HG03280 (cell line): ENCODE measurements around the gene TNFSF8.

ENCODE experiments used
- ATAC-seq: cut with Tn5 transposase; IDR thresholded peaks from one replicate; pipeline ENCODE4 v1.9.1; 2021; ENCODE audit warnings: mild to moderate bottlenecking, moderate library complexity; ENCODE audit not compliant: unreplicated experiment

TNFSF8 gene

DNA sequence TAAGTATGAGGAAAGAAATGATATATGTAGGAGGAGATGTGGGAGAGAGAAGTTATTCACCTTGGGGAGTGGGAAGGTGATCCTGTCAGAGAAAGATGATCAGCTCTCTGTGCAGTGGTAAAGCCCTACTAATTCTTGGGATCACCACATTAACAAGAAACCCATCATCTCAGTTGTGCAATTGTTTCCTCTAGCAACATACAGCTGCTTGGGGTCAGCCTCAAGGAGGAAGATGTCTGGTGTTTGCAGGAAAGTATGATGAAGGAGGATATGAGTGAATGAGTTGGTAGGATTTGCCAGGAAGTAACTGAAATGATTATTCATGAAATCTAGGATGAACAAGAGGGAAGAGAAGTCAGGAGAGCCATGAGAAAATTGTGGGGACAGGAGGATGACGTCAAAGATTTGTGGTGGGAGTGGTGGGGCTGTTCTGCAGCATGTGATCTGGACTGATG is 50.1 kb downstream of the TNFSF8 start:
- ATAC-seq: no peak

DNA sequence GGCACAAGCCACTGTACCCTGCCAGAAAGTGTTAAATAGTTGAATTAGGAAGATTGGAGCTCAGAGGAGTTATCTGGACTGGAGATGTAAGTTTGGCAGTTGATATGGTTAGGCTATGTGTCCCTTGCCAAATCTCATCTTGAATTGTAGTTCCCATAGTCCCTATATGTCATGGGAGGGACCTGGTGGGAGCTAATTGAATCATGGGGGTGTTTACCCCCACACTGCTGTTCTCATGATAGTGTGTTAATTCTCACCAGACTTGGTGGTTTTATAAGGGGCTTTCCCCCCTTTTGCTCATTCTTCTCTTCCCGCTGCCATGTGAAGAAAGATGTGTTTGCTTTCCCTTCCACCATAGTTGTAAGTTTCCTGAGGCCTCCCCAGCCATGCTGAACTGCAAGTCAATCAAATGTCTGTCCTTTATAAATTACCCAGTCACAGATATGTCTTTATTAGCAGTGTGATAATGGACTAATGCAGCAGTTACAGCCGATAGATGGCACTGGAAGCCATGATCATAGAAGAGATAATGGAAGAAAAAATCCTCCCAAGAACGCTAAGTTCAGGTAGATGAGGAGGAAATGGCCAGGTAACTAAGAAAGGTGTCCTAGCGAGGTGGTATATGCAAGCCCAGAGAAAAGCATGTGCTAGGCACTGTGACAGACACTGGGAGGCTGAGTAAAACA is 51.4 kb downstream of the TNFSF8 start:
- ATAC-seq: no peak

DNA sequence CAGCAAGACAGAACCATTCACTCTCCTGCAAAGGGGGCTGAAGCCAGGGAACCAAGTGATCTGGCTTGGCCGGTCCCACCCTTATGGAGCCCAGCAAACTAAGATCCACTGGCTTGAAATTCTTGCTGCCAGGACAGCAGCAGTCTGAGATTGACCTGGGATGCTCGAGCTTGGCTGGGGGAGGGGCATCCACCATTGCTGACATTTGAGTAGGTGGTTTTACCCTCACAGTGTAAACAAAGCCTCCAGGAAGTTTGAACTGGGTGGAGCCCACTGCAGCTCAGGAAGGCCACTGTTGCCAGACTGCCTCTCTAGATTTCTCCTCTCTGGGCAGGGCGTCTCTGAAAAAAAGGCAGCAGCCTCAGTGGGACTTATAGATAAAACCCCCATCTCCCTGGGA is 60.5 kb downstream of the TNFSF8 start:
- no peak for ATAC-seq

DNA sequence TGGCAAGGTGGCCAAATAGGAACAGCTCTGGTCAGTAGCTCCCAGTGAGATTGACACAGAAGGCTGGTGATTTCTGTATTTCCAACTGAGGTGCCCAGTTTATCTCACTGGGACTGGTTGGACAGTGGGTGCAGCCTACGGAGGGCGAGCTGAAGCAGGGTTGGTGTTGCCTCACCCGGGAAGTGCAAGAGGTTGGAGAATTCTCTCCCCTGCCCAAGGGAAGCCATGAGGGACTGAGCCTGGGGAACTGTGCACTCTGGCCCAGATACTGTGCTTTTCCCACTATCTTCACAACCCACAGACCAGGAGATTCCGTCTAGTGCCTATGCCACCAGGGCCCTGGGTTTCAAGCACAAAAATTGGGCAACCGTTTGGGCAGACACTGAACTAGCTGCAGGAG is 61.0 kb downstream of the TNFSF8 start:
- no peak for ATAC-seq

DNA sequence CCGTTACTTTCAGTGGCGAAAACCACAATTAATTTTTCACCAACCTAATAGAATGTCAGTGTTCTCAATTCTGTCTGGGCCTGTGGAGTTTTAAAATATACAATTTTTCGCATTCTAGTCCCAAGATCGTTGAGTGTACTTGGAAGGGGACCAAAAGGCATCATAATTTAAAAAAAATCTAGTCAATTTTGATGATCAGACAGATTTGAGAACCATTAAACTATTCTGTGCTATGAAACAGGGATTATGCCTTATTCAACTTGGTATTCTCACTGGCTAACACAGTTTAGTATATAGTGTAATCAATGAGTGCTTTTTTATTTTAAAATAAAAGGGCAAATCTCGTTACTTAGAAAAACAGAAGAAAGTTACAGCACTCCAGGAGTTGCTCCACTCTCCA is 63.1 kb downstream of the TNFSF8 start:
- no peak for ATAC-seq

DNA sequence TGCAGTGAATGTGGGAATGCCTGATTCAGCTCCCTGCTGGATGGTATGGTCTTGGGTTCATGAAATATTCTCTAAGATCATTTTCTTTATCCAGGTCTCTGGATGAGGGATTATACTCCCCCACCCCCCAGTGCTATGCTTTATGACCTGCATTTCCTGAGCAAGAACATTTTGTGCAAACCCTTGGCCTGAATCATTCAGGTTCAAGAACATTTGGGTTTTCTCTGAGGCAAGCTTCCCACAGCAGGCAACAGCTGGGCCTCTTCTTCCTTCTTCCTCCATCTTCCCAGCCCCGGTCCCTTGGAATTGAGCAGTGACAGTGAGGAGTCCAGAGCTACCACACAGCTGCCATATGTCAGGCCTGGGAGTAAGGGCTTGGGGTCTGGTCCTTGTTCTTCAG is 65.9 kb downstream of the TNFSF8 start:
- ATAC-seq: no peak

DNA sequence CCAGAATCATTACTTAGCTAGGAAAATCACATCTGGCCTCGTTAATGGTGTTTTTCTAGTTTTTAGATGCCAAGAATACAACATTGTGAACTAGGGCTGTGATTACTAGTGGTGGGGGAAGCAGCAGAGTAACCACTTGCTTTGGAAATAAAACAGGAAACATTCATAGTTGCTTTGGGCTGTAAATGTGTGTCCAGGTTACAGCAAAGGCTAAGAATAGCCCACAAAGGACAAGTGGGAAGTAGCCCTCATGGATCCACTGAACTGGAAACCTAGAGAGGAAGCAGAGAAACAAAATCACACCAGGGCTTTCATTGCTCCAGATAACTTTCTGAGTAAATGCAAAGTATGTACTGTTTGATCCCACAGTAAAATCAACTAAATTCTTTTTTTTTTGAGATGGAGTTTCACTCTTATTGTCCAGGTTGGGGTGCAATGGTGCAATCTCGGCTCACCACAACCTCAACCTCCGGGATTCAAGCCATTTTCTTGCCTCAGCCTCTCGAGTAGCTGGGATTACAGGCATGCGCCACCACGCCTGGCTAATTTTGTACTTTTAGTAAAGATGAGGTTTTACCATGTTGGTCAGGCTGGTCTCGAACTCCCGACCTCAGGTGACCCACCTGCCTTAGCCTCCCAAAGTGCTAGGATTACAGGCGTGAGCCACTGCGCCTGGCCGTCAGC is 68.3 kb downstream of the TNFSF8 start:
- ATAC-seq: no peak

DNA sequence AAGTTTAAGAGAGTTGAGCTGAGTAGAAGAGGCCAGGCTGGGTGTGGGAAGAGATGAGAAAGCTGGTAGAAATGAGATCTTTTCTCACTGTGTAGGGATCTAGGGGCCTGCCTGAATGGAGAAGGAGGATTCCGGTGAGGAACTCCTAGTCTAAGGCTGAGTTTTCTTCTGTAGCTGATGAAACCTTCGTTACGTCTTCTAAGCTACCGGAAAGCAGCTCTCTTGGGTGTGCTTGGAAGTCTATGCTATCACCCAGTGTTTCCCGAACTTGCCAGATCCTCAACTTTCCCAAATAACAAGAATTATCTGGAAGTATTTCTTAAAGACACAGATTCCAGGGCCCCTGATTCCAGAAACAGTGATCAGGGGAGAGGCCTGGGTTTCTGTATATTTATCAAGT is 69.1 kb downstream of the TNFSF8 start:
- ATAC-seq: no peak

DNA sequence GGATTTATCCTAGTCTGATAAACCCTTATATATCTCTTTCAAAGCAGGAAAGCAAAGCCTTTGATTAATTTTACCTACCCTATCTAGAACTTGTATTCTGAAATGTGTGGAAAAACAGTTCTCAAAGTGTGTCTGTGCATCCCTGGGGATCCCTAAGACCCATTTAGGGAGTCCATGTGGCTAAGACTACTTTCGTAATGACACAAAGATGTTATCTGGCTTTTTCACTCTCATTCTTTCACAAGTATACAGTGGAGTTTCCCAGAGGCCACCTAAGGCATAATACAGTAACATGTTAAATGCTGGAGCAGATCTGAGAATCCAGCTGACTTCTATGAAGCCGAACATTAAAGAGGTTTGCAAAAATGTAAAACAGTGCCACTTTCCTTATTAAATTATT is 70.2 kb downstream of the TNFSF8 start:
- no peak for ATAC-seq

DNA sequence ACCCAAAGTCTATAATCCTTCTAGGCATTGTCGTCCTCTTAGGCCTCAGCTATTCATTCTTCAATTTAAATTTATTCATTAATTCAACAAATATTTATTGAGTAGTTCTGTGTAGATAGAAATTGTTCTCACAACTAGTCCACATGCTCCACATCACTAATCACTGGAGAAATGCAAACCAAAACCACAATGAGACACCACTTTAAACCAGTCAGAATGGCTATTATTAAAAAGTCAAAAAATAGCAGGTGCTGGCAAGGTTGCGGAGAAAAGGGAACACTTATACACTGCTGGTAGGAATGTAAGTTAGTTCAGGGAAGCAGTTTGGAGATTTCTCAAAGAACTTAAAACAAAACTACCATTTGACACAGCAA is 73.5 kb downstream of the TNFSF8 start:
- ATAC-seq: no peak

DNA sequence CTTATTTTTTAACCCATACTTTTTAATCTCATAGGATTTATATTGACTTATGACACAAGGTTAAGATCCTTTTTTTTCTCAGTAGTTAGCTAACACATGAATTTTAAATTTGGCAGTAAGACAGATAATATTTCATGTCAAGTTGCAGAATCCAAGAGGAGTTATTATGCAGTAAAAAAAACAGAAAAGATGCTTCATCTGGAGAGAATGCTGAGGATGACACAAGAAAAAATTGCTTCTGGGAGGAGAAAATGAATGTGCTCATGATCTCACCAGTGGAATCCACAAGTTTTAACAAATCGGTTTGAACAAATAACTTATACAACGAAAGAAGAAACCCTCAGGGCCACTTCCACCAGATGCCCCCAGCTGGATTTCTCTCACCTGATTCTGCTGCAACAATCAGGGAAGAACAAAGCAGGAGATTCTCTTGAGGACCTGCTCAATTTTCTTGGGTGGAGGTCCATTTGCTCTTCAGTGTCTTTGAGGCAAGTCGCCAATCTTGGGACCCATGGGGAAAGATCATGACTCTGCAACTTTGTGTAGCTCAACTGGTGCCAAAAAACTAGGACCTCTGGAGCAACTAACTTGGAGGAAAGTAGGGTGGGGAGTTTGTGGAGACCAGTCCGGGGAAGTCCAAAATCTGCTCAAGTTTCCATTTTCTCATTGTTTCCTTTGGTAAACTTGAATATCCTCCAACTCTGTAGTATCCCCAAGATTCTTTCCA is 74.0 kb downstream of the TNFSF8 start:
- no peak for ATAC-seq

DNA sequence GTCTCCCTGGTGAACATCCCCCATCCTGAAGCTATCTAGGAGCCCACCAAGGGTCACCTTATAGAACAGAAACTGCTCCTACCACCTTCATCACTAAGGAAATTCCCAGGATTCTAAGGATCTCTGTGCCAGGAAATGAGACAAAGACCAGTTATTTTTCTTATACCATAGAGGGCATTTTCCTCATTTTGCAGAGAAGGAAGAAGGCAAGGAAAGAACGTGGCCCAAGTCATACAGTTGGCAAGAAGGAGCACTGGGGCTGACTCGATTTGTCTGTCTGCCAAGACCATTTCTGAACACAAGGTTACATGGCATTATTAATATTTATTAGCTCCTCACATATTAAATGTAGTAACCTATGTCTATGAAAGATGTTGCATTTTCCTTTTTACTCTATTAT is 74.9 kb downstream of the TNFSF8 start:
- ATAC-seq: no peak

DNA sequence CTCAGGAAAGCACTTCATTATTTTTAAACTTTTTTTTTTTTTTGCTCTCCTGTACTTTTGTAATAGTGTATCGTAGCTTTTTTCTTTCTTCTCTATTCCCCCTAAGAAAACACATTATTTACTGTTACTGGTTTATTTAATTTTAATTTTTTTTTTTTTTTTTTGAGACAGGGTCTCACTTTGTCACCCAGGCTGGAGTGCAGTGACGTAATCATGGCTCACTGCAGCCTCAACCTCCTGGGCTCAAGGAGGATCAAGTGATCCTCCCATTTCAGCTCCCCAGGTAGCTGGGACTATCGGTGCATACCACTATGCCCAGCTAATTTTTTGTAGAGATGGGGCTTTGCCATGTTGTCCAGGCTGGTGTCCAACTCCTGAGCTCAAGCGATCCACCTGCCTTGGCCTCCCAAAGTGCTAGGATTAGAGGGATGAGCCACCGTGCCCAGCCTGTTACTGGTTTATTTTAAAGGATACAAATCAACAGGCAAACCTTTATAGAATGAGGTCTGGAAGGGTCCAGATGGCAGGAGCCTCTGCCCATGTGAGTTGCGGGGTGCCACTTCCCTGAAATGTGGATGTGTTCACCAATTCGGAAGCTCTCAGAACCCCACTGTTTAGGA is 75.5 kb downstream of the TNFSF8 start:
- ATAC-seq: no peak

DNA sequence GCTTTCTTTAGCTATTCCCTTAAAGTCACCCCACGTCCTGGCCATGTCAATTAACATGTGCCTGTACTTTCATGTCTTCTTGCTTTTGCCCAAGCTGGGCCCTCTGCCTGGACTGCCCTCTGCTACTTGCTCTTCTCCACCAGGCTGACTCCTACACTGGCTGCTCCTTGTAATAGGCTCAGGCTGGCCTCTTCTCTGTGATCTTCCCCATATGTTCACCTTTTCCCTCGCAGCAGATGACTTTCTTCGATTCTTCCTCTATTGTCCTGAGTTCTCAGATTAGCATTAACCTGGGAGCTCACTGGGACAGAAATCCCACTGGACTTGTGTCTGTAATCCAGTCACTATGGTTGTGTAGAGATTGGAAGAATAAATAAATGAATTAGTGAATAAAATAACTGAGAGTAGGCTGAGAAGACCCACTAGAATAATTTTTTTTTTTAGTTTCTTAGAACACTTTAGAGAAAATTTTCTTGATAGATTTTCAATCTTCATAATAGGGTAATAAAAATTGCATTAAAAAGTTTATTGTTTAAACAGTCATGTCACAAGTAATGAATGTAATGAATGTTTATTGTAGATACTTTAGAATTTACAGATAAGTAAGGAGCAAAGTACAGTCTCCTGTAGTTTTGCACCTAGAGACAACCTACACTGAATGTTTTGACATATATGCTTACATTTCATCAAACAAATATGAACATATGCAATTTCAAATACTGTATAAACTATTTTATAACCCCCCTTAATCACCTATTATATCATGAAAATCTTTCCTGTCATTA is 77.1 kb downstream of the TNFSF8 start:
- no peak for ATAC-seq

DNA sequence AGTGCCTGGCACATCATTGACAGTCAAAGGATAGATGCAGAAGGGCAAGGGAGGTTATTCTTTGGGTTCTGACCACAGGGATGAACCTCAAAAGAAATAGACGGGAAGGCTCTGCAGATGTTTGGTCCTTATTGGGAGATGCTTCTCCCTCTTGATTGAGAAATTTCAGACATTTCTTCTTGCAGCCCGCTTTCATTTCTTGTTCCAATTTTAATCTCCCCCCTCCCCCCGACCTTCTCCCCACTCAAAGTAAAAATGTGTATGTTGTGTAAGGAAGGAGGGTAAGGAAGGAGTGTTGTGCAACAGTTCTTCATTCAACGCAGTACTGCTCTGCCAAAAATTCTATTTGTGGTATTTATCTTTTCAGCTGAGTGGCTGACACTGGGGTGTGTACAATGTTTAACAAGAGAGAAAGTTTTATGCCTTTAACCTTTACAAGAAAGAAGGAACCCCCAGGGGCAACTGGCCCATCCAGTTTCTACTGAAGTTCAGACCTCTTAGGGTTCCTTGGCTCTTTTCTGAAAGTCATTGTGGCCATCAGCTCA is 78.3 kb downstream of the TNFSF8 start:
- no peak for ATAC-seq

DNA sequence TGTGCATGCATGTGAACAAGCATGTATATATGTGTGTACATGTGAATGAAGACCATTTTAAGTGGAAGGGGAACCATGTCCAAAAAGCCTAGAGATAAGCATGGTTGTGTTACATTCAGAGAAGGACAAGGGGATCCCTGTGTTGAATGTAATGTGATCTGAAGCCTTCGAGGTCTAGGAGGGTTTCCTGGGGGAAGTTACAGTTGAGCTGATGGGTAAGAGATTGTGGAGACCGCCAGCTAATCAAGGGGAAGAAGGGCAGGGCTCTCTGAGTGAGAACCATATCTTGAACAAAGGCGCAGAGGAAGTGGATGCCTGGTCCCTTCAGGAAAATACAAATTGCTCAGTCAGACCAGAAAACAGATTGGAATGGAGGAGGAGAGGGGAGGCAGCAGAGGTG is 79.1 kb downstream of the TNFSF8 start:
- no peak for ATAC-seq
